NCI-H2107 (cell line): ENCODE data around the gene RFXAP.

Experiments
- DNase-seq: peaks from one replicate; lab custom pipeline; 2025; lab: John Stamatoyannopoulos, UW

The RFXAP gene

DNA sequence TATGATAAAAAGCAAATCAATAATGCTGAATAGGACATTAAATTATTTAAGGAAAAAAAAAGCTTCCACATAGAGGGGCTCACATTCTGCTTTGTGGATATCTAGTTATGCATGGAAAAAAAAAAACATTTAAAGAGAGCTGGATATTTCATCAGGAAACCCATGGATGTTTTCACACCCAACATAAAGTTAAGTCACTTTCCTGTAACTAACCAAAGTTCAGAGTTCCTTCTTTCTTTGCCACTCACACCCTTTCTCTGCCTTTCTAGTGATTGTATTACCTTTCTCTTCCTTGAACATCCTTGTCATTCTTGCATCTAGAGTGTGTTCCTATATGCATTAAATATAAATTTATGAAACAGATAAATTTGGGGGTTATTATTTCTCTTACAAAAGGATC is 47.2 kb downstream of the RFXAP start:
- DNase-seq = no peak

DNA sequence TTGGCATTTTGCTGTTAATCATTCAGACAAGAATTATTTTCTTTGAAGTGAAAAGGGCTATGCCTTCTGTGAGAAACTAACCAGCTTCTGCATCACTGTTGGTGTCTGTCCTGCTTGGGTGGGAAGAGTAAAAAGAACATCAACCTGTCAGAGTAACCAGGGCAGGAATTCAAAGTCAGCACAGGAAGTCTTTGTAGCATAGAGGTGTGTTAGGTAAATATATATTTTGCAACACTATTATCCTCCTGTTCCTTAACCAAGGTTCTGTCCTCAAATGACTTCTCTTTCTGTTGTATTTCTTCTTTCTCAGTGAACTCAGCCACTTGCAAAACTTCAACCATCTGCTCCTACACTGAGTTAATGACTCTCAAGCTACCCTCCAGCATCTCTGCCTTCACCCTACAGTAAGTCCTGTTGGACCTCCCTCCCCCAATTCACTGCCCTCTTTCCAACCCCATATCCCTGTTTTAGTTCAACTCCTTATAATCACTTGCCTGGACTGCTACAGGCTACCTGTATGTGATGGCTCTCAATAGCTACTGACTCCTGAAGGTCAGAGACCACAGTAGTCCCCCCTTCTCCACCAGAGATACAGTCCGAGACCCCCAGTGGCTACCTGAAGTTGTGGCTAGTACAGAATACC is 51.1 kb downstream of the RFXAP start:
- no peak for DNase-seq

DNA sequence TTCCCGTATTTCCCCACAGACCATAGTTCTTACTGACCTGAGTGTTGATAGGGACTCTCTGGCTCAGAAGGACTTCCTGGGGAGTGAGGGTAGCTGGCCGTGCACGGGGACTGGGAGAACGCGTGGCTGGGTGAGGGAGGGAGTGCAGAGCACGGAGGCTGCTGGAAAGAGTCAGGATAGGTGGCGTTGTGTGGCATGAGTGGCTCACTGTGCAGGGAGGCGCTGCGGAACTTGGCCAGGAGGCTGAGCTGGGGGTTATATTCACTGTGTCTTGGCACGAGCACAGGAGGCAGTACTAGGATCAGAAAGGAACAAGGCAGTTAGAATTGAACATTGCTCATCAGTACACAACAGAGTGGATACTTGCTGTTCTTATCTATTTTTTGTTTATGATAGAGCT is 53.6 kb downstream of the RFXAP start:
- DNase-seq = no peak

DNA sequence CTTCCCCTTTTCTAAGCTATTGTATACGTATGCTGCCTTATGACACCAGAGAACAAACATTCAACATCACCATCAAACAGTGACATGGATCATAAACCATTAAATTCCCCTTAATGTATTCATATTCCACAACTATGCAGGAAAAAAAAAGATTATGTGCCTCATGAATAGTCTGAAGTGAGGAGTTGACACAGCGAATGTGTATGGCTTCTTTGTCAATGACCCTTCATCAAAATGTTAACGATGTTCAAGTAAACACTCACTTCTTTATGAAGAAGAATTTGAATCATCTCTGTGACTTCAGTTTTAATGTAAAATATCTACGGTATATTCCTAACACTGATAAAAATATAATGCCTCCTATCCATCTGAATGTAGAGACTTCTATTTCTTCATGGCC is 56.4 kb downstream of the RFXAP start:
- no peak for DNase-seq

DNA sequence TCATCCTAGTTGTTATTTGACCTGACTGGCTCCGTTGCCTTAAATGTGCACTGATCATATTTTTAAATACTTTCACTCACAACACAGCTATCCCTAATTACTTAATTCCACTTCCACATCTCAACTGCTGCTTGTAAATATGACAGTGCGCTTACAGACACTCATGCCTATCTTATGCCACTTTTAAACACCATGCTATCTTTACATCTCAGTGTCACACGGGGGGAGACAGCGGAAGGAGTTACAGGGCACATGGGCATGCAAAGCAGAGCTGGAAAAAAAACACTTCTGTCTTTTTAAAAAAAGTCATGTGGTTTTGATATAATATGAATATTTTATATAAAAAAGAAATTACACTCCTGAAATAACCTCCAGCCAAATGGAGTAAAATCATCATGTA is 56.9 kb downstream of the RFXAP start:
- DNase-seq = no peak
